Activated CD4-positive, CD25-positive, alpha-beta regulatory T cell treated with anti-CD3 and anti-CD28 coated beads, Interleukin-2, amount 50 U/mL, for 72 hours (primary cell): ENCODE measurements around the gene QKI.

Source experiments
- DNase-seq: peaks from one replicate; pipeline ENCODE4 v3.0.0; 2021

The QKI gene

GRCh38 chr6:163392533-163392932 is 22.0 kb upstream of the QKI start:
- DNase-seq = no peak

- DNase-seq = no peak
Measured at GRCh38 chr6:163393923-163394322, 20.6 kb upstream of the QKI start.

- no peak for DNase-seq
Measured at GRCh38 chr6:163394659-163395058, 19.9 kb upstream of the QKI start.

GRCh38 chr6:163395122-163395830 is 19.2 kb upstream of the QKI start:
- DNase-seq = no peak

- no peak for DNase-seq
Measured at GRCh38 chr6:163395831-163396185, 18.7 kb upstream of the QKI start.

- no peak for DNase-seq
Measured at GRCh38 chr6:163397326-163397725, 17.2 kb upstream of the QKI start.

- no peak for DNase-seq
Measured at GRCh38 chr6:163398115-163398514, 16.4 kb upstream of the QKI start.

- no peak for DNase-seq
Measured at GRCh38 chr6:163398815-163399214, 15.7 kb upstream of the QKI start.

- DNase-seq = no peak
Measured at GRCh38 chr6:163400509-163400908, 14.0 kb upstream of the QKI start.

GRCh38 chr6:163401039-163401885 is 13.3 kb upstream of the QKI start:
- no peak for DNase-seq

- DNase-seq = no peak
Measured at GRCh38 chr6:163402616-163403015, 11.9 kb upstream of the QKI start.

- no peak for DNase-seq
Measured at GRCh38 chr6:163404825-163405265, 9.7 kb upstream of the QKI start.

GRCh38 chr6:163405412-163406309 is 8.9 kb upstream of the QKI start:
- DNase-seq = peak; percentile 38

GRCh38 chr6:163406366-163406765 is 8.2 kb upstream of the QKI start:
- no peak for DNase-seq

- DNase-seq = no peak
Measured at GRCh38 chr6:163406830-163407229, 7.7 kb upstream of the QKI start.

- DNase-seq = no peak
Measured at GRCh38 chr6:163408352-163408991, 6.0 kb upstream of the QKI start.

GRCh38 chr6:163409712-163410111 is 4.8 kb upstream of the QKI start:
- DNase-seq = no peak

- no peak for DNase-seq
Measured at GRCh38 chr6:163412341-163412740, 2.2 kb upstream of the QKI start.

- DNase-seq = no peak
Measured at GRCh38 chr6:163412801-163413344, 1.6 kb upstream of the QKI start.

- peak; percentile 96 for DNase-seq
Measured at GRCh38 chr6:163413345-163414116, 987 bp upstream of the QKI start.

GRCh38 chr6:163414946-163415619 is 565 bp downstream of the QKI start:
- DNase-seq = peak; percentile 46
